ENCODE results near the gene MYO1C. TPM values are rescaled to one million over a fixed set of nuclear protein-coding genes. Genes with fewer than 3 reads are reported as not detected.

MYO1C gene
- total RNA-seq, 1 experiment from 2014 or later, result 227 TPM

- POLR2A ChIA-PET, result no interaction called here
Observed at GRCh38 chr17:1478418-1478817, 14.1 kb downstream of the MYO1C start.

More at GRCh38 chr17:1478418-1478817, 14.1 kb downstream of the MYO1C start:
- Histone ChIP-seq H3K27ac (ENCODE audit: low read depth, low read length) (no peak overlapping the region), H3K4me1 (ENCODE audit: control insufficient read depth in 1 of 2, insufficient read depth in 2 of 2, low read length in 2 of 2) (no peaks in the 10 kb centered on the region), H3K36me3 (ENCODE audit: control insufficient read depth in 1 of 2, insufficient read depth in 2 of 2, low read length in 2 of 2) (peaks cover 34 to 39% of the 10 kb centered on the region in 2 experiments; a peak in 3 of 4 replicates), H3K9ac (ENCODE audit: low read length) (no peak overlapping the region), H3K9me3 (ENCODE audit: control insufficient read depth in 1 of 2, insufficient read depth in 1 of 2, low read depth in 1 of 2, low read length in 2 of 2) (no peaks in the 10 kb centered on the region), H3K27me3 (ENCODE audit: insufficient read depth, low read length) (no peaks in the 10 kb centered on the region), H3K4me3 (replicated peaks in 1 of 2; ENCODE audit: low read depth in 1 of 2, low read length in 2 of 2) (no peak overlapping the region), H3K4me2 (ENCODE audit: low read length) (no peak overlapping the region), H3K9me2 (ENCODE audit: insufficient read depth) (no peaks in the 10 kb centered on the region), H4K20me1 (ENCODE audit: insufficient read depth) (no peaks in the 10 kb centered on the region), H3K79me2 (ENCODE audit: insufficient read depth, low read length) (peaks cover 8% of the 10 kb centered on the region; the same call in 1 of the 2 replicates), H2AFZ (ENCODE audit: low read depth, low read length, poor library complexity, severe bottlenecking) (no peak overlapping the region)
- TF ChIP-seq POLR2A (IDR thresholded peaks at IDR 0.05; ENCODE audit: borderline replicate concordance, extremely low read depth, insufficient read depth, insufficient read length) (no peak), CBX3 (IDR thresholded peaks at IDR 0.05; ENCODE audit: low read depth) (no peak), ZNF274 (IDR thresholded peaks at IDR 0.05; ENCODE audit: low read depth, low read length) (no peak), SP1 (IDR thresholded peaks at IDR 0.05; ENCODE audit: low read depth) (no peak), POLR2AphosphoS5 (IDR thresholded peaks at IDR 0.05; ENCODE audit: low read depth, low read length) (no peak), REST (IDR thresholded peaks at IDR 0.05; ENCODE audit: low read depth) (no peak), ATF3 (IDR thresholded peaks at IDR 0.05) (no peak), SIN3A (IDR thresholded peaks at IDR 0.05; ENCODE audit: low read depth) (no peak), TCF7L2 (IDR thresholded peaks at IDR 0.05; ENCODE audit: borderline replicate concordance, extremely low read depth, insufficient read depth, insufficient read length) (no peak), FOSL1 (IDR thresholded peaks at IDR 0.05; ENCODE audit: low read depth) (no peak), JUND (IDR thresholded peaks at IDR 0.05) (no peak), SRF (IDR thresholded peaks at IDR 0.05; ENCODE audit: low read depth) (no peak), EGR1 (IDR thresholded peaks at IDR 0.05; ENCODE audit: low read depth) (no peak), MAX (IDR thresholded peaks at IDR 0.05) (no peak), EZH2 (IDR thresholded peaks at IDR 0.05) (no peak), RAD21 (IDR thresholded peaks at IDR 0.05; ENCODE audit: low read depth) (no peak), ZFX (IDR thresholded peaks at IDR 0.05) (no peak)
- TF ChIP-seq, protein P1, sequence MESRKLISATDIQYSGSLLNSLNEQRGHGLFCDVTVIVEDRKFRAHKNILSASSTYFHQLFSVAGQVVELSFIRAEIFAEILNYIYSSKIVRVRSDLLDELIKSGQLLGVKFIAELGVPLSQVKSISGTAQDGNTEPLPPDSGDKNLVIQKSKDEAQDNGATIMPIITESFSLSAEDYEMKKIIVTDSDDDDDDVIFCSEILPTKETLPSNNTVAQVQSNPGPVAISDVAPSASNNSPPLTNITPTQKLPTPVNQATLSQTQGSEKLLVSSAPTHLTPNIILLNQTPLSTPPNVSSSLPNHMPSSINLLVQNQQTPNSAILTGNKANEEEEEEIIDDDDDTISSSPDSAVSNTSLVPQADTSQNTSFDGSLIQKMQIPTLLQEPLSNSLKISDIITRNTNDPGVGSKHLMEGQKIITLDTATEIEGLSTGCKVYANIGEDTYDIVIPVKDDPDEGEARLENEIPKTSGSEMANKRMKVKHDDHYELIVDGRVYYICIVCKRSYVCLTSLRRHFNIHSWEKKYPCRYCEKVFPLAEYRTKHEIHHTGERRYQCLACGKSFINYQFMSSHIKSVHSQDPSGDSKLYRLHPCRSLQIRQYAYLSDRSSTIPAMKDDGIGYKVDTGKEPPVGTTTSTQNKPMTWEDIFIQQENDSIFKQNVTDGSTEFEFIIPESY (IDR thresholded peaks at IDR 0.05; ENCODE audit: extremely low read depth, insufficient replicate concordance, low read length), result no peak
- CTCF ChIA-PET, result no interaction called here
- RAD21 ChIA-PET (ENCODE audit: low non-redundant PET in 1 of 2, low total read pairs in 2 of 2, uncharacterized antibody in 2 of 2, unreplicated experiment in 2 of 2), result no interaction called here
- BruUV-seq (replicated peaks), result no TSS peak
- DNase-seq (ENCODE audit: low read depth, low spot score) (no peak), ATAC-seq (no peak)
- intact Hi-C loops (cut with micrococcal nuclease), result no loop called here

Measured in HCT116 (cell line).